CD4-positive, alpha-beta T cell treated with Interleukin-6 for 4 hours (primary cell): ENCODE results near the gene CENPC.
"Not testable (repeated sequence)": the region's sequence is repeated elsewhere in the genome, so short reads cannot be mapped to it uniquely, and the experiment has no call there.

Source experiments
- DNase-seq: peaks from one replicate; pipeline ENCODE4 v3.0.0-alpha.2; 2020; ENCODE audit warnings: mixed read lengths

Gene CENPC

DNA sequence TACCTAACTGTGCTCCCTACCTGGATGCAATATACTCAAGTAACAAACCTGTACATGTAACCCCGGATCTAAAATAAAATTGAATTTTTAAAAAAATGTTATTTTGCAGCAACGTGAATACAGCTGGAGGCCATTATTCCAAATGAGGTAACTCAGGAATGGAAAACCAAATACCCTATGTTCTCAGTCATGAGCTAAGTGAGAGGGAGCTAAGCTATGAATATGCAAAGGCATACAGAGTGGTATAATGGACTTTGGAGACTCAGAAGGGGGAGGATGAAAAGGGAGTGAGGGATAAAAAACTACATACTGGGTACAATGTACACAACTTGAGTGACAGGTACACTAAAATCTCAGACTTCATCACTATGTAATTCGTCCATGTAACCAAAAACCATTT lies 78.6 kb downstream of the CENPC start:
- DNase-seq, result no peak

DNA sequence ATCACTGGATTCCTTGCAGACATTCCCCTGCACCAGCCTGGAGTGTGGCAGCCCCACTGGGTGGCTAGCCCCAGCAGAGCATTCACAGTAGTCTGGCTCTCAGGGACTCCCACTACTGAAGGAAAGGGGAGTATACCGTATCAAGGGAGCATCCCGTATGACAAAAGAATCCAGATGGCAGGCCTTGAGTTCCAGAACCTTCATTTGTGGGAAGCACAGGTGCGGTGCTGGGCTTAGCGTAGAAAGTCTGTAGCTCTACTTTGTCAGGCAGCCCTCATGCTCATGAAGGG lies 79.6 kb downstream of the CENPC start:
- no peak for DNase-seq

DNA sequence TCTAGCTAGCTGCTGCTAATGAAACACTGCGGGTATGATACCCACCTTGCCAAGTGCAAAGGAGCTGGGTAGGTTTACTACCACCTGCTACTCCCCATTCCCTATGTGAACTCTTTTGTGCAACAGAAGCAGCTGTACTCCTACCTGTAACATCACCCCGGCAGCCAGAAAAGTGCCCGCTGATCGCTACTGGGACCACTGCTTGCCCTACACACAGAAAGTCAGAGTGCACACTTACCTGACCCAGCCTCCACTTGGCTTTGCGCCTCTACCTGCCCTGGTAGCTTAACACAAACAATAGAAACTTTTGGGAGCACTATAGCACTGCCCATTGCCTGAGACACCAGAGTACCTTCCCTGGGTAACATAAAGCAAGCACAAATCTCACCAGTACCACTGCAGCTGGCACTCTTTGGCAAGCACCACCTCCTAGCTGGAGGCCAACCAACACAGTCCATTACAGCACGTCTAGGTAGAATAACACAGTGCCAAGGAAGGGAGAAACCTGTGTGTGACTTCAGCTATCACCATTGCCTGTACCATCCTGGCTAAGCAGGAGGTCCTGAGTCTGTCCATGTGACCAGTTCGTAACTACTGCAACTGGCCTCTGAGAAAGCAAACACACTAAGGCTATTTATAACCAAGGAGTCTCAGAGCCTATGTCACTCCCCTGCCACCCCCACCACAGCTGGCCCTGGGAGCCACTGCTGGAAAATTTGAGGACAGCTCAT lies 80.1 kb downstream of the CENPC start:
- no peak for DNase-seq

DNA sequence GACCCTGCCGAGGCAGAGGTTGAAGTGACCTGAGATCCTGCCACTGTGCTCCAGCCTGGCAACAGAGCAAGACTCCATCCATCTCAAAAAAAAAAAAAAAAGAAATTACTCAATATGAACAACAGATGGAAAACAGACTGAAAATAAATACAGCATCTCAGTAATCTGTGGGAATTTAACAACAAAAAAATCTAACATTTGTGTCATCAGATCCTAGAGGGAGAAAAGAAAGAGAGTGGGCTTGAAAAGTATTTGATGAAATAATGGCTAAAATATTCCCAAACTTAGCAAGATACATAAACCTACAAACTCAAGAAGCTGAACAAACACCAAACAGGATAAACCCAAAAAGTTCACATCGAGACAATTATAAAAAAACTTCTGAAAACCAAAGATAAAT lies 84.7 kb downstream of the CENPC start:
- DNase-seq, result no peak

DNA sequence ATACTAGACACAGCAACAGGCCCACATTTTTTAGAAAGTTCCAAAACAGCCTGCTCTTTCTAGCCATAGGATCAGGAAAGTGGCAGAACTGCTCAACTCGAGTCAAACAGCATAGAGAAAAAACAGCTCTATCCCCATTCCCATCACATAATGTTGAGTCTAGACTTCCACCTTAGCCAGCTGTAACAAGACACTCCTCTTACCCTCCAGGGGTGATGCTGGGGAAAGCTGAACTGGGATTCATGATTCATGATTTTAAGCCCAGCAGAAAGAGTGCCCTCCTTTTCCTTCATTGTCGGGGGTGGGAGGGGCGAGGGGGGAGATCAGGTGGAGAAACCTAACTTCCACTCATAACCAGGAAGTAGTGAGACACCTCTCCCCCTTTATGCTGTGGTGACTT lies 86.1 kb downstream of the CENPC start:
- DNase-seq, result no peak

DNA sequence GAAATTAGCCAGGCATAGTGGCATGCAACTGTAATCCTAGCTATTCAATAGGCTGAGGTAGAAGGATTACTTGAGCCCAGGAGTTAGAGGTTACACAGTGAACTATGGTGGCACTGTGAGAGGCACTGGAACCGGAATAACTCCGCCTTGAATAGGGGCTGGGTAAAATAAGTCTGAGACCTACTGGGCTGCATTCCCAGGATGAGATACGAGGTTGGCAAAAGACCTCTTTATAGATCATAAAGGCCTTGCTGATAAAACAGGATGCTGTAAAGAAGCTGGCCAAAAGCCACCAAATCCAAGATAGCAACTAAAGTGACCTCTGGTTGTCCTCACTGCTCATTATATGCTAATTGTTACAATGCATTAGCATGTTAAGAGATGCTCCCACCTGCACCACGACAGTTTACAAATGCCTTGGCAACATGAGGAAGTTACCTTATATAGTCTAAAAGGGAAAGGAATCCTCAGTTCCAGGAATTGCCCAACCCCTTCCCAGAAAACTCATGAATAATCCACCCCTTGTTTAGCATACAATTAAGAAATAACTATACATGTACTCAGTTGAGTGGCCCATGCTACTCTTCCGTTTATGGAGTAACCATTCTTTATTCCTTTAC lies 88.6 kb downstream of the CENPC start:
- DNase-seq, result no peak

DNA sequence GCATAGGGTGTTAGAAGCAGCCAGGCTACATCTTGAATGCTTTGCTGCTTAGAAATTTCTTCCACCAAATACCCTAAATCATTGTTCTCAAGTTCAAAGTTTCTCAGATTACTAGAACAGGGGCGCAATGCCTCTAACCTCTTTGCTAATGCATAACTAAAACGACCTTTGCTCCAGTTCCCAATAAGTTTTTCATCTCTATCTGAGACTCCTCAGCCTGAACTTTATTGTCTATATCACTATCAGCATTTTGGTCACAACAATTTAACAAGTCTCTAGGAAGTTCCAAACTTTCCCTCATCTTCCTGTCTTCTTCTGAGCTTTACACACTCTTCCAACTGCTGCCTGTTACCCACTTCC lies 92.5 kb downstream of the CENPC start:
- not testable (repeated sequence) for DNase-seq

DNA sequence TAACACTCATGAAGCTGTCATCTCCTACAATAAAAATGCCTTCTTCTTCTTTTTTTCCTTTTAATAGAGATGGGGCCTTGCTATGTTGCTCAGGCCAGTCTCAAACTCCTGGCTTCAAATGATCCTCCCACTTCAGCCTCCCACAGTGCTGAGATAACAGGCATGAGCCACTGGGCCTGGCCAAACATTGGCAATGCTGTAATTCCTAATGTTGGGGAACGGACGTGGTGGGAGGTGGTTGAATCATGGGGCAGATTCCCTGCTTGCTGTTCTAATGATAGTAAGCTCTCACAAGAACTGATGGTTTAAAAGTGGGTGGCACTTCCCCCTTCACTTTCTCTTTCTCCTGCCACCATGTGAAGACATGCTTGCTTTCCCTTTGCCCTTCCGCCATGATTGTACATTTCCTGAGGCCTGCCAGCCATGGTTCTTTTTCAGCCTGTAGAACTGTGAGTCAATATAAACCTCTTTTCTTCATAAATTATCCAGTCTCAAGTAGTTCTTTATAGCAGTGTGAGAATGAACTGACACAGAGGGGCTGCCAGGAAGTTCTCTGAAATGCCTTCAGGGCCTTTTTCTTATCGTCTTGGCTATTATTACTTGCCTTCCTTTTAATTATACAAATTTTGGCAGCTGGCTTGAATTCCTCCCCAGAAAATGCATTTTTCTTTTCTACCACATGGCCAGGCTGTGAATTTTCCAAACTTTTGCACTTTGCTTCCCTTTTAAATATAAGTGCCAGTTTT lies 93.0 kb downstream of the CENPC start:
- no peak for DNase-seq

DNA sequence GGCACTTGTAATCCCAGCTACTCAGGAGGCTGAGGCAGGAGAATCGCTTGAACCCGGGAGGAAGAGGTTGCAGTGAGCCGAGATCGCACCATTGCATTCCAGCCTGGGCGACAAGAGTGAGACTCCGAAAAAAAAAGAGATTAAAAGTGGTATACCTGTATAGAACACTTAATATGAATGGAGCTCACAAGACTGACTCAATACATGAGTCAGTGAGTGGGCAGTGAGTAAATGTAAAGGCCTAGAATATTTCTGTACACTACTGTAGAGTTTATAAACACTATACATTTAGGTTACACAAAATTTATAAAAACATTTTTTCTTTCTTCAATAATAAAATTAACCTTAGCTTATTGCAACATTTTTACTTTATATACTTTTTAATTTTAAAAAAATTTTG lies 93.8 kb downstream of the CENPC start:
- DNase-seq, result no peak

DNA sequence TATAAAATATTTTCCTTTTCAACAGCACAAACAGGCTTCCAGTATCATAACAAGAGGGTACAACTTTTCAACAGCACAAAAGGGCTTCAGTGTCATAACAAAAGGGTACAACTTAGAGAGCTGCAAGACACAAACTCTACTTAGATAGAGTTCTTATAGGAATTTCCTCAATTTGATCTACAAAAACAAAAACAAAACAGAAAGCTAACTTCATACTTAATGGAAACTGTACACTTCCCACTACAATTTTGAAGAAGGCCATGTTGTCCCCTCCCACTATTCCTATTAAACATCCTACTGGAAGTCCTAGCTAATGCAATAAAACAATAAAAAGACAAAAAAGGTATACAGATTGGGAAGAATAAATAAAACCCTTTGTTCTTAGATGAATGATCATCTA lies 96.7 kb downstream of the CENPC start:
- no peak for DNase-seq

DNA sequence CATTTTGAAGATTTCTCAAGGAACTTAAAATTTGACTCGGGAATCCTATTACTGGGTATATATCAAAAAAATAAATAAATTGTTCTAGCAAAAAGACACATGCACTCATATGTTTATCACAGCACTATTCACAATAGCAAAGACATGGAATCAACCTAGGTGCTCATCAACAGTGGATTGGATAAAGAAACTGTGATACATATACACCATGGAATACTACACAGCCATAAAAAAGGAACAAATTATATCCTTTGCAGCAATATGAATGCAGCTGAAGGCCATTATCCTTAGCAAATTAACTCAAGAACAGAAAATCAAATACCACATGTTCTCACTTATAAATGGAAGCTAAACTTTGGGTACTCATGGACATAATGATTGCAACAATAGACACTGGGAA lies 97.4 kb downstream of the CENPC start:
- no peak for DNase-seq

DNA sequence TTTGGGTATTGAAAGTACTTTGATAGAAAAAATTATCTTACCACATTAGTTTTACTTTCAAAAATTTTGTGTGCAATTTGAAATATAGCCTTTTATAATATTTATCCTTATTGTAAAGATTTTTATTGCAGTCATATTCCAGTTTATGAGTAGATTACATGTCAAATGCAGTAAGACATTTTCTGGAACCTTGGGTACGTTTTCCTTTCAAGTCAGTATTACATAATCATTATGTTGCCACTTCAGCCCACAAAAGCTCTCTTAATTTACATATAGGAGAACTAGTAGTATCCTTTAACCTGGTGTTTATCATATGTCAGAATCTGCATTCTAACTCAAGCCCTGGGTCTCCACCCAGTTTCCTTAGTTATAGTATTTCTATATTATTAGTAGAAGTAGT lies 98.5 kb downstream of the CENPC start:
- DNase-seq, result no peak

DNA sequence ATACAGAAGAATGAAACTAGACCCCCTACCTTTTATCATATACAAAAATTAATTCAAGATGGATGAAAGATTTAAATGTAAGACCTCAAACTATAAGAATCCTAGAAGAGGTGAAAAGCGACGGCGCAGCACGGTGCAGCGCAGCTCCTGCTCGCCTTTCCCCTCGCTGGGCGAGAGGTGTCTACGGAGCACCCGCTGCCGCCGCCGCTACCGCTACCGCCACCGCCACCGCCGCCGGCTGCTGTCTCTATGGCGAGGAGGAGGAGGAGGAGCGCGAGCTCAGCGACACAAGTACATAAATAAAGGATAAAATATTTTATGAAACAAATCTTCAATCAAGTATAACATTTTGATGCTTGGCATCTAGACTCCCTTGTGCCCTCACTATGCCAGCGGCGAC lies 99.4 kb downstream of the CENPC start:
- not testable (repeated sequence) for DNase-seq

DNA sequence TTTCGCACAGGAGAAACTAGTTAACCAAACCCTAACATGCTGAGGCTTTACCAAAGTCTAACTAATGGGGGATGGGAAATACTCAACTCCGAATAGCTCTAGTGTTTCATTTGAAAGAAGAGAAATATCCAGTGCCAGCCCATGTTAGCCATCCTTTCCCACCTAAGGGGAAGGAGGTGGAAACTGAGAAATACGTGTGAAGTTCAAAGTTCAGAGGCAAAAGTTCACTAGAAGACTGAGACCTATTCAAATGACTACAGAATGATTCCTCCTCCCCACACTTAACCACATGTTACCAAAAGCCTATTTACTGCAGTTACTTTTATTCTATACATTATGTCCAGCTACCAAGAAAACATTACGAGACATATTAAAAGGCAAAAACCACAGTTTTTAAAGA lies 106.3 kb downstream of the CENPC start:
- no peak for DNase-seq

DNA sequence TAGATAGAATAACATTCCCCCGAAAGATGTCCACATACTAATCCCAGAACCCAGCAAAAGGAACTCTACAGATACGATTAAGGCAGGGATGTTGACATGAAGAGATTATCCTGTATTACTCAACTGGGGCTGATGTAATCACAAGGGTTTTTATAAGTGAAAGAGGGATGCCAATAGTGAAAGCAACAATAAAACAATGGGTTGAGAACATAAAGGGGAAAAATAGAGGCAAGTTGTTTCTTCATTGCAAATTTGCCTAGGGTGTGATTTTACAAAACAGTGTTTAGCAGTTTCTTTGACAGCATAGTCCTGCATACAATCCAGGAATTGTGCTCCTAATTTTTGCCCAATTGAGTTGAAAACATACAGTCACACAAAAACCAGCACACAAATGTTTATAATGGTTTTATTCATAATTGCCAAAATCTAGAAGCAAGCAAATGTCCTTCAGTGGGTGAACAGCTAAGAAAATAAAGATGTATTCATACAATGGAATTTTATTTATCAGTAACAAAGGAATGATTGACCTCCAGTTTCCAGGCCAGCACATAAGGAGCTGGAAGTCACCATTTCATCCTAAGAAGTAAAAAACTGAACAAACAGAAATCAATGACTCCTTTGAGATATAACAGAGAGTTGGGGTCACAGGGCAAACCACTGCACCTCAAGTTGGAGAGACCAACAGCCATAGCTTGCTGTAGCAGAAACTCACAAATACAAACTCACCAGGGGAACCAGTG lies 107.2 kb downstream of the CENPC start:
- DNase-seq, result no peak

DNA sequence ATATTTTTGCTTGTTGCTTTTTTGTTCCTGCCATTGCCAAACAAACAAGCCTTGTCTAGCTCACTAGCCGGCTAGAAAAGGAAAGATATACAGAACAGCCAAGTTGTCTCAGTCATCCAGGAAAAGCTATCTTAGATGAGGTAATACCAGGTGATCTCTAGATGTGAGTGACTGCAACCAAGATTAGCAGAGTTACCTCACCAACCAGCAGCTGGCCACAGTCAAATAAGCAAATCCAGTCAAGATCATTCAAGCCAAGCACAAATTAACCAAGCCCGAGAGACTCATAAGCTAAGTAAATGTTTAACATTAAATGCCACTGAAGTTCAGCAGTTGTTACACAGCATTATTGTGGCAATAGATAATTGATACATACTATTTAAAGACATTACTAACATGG lies 108.6 kb downstream of the CENPC start:
- no peak for DNase-seq

DNA sequence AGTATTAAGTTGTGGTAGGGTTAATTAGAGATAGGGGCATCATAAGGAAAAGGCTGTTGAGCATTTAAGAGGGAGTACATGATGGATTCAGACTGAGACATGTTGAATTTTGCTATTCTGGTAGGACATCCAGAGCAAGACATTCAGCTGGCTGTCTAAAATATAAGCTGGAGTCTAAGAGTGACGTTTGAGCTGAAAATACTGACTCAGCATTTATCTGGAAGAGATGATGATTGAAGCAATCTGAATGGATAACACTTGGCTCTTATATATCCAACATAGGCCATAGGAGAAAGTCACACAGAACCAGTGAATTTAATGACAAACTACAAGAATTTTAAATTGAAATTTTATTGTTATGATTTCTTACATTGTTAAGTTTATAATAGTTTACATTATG lies 114.3 kb downstream of the CENPC start:
- no peak for DNase-seq

DNA sequence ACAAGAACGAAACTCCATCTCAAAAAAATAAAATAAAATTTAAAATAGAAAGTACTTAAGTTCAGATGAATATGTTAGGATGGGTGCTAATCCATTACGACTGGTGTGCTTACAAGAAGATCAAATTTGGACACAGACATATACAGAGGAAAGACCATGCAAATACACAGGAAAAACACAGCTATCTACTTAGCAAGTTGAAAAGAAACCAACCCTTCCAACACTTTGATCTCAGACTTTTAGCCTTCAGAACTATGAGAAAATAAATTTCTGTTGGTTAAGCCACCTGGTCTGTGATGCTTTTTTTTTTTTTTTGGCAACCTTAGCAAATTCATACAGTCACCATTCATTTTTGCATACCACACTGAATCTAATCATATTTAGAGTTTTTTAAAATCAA lies 116.5 kb downstream of the CENPC start:
- no peak for DNase-seq
